HTR-8/SVneo (cell line): Measurements from ENCODE around the gene MAS1.
"Not testable (repeated sequence)": the region's sequence is repeated elsewhere in the genome, so short reads cannot be mapped to it uniquely, and the experiment has no call there.

Experiments
- DNase-seq: peaks from one replicate; pipeline ENCODE4 v3.0.0; 2011; ENCODE audit warnings: low spot score, mixed read lengths; ENCODE audit not compliant: insufficient read length
- FAIRE-seq: peaks from 2 replicates; lab custom pipeline; 2011; peaks lifted over from hg19 to GRCh38; lab: Jason Lieb, UNC

MAS1 gene

GRCh38 chr6:159890792-159891191 is at the start of gene MAS1:
Gene MAS1, plus strand, starts transcription at chr6:159890988. Its CDS starts 15,968 bp downstream, at chr6:159906956.
- FAIRE-seq (no peak), DNase-seq (no peak)

GRCh38 chr6:159842035-159842434 is 48.8 kb upstream of the MAS1 start:
- DNase-seq (no peak), FAIRE-seq (no peak)

DNA sequence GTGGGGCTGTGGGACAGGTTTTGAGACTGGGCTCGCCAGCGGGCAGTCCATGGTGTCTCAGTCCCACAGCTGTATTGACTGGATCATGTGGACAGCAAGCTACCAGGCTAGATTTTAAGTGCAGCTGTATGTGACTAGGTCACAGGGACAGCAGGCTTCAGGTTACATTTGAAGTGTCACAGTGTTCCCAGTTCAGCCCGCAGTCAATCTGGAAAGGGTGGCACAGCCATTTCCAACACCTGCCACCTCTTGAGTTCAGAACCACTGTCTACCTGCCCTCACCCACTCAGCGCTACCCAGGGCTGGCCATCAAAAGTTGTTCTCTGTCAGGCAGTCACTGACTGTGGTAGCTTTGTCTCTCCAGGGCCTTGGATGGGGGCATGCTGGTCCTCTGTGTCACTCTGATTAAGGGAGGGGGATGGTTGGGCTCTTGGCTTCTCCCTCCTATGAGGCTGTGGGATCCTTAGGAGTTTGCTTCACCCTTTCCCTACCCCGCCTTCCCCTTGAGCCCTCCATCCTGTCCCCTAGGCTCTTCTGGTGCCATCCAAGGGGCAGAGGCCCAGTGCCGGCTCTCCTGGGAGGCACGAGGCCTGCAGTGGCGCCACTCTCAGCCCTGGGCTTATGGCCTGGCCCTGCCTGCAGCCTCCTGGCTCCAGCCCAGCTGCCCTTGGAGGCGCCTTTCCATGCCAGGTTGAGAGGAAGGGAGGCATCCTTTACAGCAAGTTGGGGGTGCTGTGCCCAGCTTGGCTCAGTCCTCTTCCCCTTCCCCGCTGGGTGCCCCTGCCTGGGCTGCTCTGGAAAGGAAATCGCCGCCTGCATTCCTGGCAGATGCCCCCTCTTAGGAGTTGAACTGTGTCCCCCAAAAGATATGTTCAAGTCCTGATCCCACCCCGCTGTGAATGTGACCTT is 45.8 kb upstream of the MAS1 start:
- DNase-seq (no peak), FAIRE-seq (no peak)

DNA sequence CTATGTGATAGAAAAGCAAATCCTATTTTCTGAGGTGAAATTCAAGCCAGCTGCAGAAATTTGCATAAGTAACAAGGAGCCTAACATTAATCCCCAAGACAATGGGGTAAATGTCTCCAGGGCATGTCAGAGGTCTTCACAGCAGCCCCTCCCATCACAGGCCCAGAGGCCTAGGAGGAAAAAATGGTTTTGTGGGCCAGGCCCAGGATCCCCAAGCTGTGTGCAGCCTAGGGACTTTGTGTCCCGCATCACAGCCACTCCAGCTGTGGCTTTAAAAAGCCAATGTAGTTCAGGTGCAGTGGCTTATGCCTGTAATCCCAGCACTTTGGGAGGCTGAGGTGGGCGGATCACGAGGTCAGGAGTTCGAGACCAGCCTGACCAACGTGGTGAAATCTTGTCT is 42.2 kb upstream of the MAS1 start:
- FAIRE-seq, DNase-seq: not testable (repeated sequence)

DNA sequence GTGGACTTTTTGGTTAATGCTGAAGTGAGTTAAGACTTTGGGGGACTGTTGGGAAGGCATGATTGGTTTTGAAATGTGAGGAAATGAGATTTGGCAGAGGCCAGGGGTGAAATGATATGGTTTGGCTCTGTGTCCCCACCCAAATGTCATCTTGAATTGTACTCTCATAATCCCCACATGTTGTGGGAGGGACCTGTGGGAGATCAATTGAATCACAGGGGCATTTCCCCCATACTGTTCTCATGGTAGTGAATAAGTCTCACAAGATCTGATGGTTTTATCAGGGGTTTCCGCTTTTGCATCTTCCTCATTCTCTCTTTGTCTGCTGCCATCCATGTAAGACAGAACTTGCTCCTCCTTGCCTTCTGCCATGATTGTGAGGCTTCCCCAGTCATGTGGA is 40.9 kb upstream of the MAS1 start:
- not testable (repeated sequence) for DNase-seq, FAIRE-seq

GRCh38 chr6:159852877-159853276 is 37.9 kb upstream of the MAS1 start:
- DNase-seq (no peak), FAIRE-seq (no peak)

DNA sequence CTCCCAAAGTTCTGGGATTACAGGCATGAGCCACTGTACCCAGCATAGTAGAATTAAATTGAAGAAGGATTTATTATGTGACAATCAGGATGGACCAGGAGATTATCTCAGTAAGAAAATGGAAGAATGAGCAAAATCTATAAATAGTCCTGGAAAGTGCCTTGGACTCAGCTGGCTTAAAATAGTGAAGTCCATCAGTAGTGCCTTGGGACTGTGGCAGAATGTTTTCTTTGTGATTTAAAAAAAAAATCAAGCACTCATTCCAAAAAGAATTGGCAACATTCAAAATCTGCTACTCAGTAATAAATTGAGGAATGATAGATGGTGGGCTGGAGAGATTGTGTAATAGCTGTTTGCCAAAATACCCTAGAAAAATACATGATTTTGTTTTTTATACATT is 37.0 kb upstream of the MAS1 start:
- no peak for DNase-seq
- FAIRE-seq = no peak

DNA sequence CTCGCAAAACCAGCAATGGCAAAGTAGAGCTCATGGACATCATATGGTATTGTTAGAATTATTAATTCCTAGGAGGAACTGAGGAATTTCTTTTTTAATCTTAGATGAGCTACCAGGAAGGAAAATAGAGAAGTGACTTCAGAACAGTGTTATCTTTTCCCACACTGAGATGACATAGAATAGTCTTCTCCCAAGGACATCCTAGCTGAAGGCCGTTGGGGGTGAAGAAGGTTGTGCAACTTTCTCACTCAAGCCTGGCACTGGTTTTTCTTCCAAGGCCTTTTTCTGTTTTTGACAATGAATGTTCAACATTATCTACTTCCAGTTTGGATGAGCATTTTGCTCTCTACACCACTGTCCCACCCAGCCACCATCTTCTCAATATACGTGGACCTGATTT is 35.8 kb upstream of the MAS1 start:
- DNase-seq (no peak), FAIRE-seq (no peak)

GRCh38 chr6:159858259-159858658 is 32.5 kb upstream of the MAS1 start:
- FAIRE-seq = no peak

GRCh38 chr6:159860482-159860881 is 30.3 kb upstream of the MAS1 start:
- FAIRE-seq (no peak), DNase-seq (no peak)

More at GRCh38 chr6:159858259-159858658, 32.5 kb upstream of the MAS1 start:
- no peak for DNase-seq

DNA sequence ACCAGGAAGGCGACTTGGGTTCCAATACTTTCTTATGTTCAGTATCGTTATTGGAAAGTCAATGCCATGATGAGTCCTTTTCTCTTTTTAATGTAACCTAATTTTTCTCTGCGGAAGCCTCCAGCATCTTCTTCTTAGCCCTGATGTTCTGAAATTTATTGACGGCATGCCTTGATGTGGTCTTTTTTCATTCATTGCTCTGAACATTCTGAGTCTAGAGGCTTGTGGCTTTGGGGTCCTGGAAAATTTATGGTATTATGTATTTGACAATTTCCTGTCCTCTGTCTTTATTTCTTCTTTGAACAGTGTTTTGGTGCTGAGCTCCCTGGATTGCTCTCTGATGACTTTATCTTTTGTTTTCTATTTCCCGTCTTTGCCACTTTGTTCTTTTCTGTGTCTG is 28.7 kb upstream of the MAS1 start:
- DNase-seq (no peak), FAIRE-seq (no peak)

DNA sequence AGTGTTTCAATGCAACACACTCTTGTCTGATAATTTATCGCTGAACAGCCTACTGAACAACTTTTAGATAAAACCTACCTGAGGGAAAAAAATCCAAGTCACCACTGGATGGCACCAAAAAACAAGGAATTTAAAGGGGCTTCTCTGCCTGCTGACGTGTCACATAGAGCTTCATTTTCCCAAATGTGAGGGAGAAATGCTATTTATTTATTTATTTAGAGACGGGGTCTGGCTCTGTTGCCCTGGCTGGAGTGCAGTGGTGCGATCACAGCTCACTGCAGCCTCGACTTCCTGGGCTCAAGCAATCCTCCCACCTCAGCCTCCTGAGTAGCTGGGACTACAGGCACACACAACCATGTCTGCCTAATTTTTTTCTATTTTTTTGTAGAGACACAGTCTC is 27.4 kb upstream of the MAS1 start:
- peak; percentile 56 for DNase-seq
- FAIRE-seq = not testable (repeated sequence)

DNA sequence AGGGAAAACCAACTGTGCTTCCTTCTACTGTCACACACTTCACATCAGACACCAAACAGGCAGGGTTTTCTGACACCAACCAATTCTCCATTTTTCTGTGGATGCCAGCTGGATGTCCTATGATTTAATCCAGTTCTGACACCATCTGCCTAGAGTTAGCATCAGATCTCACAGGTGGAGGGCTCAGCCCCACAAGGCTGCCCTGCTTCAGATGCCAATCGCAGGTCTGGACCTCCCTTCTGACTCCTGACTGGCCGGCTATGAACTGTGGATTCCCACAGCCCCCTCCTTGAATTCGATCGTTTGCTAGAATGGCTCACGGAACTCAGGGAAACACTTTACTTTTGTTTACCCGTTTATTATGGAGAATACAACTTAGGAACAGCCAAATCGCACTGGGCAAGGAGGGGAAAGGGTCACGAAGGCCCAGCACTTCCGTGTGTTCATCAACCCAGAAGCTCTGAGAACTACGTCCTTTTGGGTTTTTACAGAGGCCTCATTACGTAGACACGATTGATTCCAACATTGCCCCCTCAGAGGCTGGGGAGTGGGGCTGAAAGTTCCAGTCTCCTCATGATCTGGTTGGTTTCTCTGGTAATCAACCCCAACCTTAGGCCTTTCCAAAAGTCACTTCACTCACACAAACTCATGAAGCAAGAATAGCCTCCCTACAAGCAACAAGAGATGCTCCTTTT is 25.4 kb upstream of the MAS1 start:
- FAIRE-seq (no peak), DNase-seq (no peak)

- no peak for FAIRE-seq
- no peak for DNase-seq
Observed at GRCh38 chr6:159866286-159867247, 24.2 kb upstream of the MAS1 start.

GRCh38 chr6:159871241-159871640 is 19.5 kb upstream of the MAS1 start:
- FAIRE-seq = no peak
- no peak for DNase-seq

- FAIRE-seq (no peak), DNase-seq (no peak)
Observed at GRCh38 chr6:159871906-159872305, 18.9 kb upstream of the MAS1 start.

- FAIRE-seq (no peak), DNase-seq (no peak)
Observed at GRCh38 chr6:159874435-159874834, 16.4 kb upstream of the MAS1 start.

DNA sequence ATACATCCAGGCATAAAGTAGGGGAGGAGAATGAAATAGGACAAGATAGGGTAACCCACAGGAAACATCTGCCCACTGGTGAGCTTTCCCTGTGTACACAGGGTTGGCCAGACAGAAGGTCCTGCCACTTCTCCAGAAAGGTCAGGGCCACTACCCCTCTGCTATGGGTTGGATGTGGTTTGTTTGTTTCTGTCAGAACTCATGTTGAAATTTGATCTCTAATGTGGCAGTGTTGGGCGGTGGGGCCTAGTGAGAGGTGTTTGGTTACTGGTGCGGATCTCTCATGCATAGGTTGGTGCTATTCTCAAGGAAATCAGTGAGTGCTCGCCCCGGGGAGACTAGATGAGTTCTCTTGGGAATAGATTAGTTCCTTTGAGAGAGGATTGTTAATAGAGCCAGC is 15.6 kb upstream of the MAS1 start:
- FAIRE-seq (no peak), DNase-seq (no peak)

- DNase-seq (no peak), FAIRE-seq (no peak)
Observed at GRCh38 chr6:159876242-159876641, 14.5 kb upstream of the MAS1 start.

- DNase-seq = no peak
- no peak for FAIRE-seq
Observed at GRCh38 chr6:159877256-159877808, 13.5 kb upstream of the MAS1 start.
